ENCODE data around the gene ENPP3.

DNA sequence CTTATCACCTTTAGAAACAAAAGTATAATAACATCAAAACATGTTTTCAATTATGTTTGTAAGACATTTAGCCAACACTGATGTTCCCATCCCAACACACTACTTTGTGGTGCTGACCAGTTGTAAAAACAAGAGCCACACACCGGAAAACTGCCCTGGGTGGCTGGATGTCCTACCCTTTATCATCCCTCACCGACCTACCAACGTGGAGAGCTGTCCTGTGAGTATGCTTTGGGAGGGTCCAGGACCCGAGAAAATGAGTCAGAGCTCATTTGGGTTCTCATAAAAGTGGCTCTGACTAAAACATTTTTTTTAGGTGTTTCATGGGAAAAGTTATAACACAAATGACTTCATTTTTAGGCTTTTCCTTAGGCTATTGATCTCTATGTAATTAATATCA is 103.1 kb downstream of the ENPP3 start:
- TF ChIP-seq, protein P1, sequence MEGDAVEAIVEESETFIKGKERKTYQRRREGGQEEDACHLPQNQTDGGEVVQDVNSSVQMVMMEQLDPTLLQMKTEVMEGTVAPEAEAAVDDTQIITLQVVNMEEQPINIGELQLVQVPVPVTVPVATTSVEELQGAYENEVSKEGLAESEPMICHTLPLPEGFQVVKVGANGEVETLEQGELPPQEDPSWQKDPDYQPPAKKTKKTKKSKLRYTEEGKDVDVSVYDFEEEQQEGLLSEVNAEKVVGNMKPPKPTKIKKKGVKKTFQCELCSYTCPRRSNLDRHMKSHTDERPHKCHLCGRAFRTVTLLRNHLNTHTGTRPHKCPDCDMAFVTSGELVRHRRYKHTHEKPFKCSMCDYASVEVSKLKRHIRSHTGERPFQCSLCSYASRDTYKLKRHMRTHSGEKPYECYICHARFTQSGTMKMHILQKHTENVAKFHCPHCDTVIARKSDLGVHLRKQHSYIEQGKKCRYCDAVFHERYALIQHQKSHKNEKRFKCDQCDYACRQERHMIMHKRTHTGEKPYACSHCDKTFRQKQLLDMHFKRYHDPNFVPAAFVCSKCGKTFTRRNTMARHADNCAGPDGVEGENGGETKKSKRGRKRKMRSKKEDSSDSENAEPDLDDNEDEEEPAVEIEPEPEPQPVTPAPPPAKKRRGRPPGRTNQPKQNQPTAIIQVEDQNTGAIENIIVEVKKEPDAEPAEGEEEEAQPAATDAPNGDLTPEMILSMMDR (IDR thresholded peaks at IDR 0.05) = no peak
- TF ChIP-seq POLR2A (IDR thresholded peaks at IDR 0.05) = no peak
- TF ChIP-seq POLR2AphosphoS5 (IDR thresholded peaks at IDR 0.05) = no peak
